NCI-H2196 treated with DMSO at 0.1 percent for 48 hours (cell line): ENCODE data around the gene LINC00237.

Experiments
- DNase-seq: peaks from one replicate; lab custom pipeline; 2025; ENCODE audit not compliant: unreplicated experiment; lab: John Stamatoyannopoulos, UW

LINC00237 gene

GRCh38 chr20:21049305-21049828 lies 56.8 kb downstream of the LINC00237 start:
- DNase-seq: no peak

- no peak for DNase-seq
These were observed 57.3 kb downstream of the LINC00237 start for GRCh38 chr20:21048841-21049273.

- no peak for DNase-seq
These were observed 58.2 kb downstream of the LINC00237 start for GRCh38 chr20:21047981-21048380.

- no peak for DNase-seq
These were observed 59.6 kb downstream of the LINC00237 start for GRCh38 chr20:21046413-21047070.
